Measurements from ENCODE around the gene ATG4D. TPM values are rescaled to one million over a fixed set of nuclear protein-coding genes. Genes with fewer than 3 reads are reported as not detected.
"Not testable (repeated sequence)": the region's sequence is repeated elsewhere in the genome, so short reads cannot be mapped to it uniquely, and the experiment has no call there.

Gene ATG4D
- total RNA-seq, 3 donors from 2014 or later = 63.0 to 119 (median 93.5) TPM

GRCh38 chr19:10521461-10522171 is 22.1 kb upstream of the ATG4D start:
- Histone ChIP-seq H3K4me1 (ENCODE audit: low read depth) (peaks cover 20% of the 10 kb centered on the region), H3K4me3 (no peak overlapping the region), H3K9me3 (no peaks in the 10 kb centered on the region), H3K36me3 (ENCODE audit: low read depth) (no peaks in the 10 kb centered on the region)
- intact Hi-C loops (cut with DNase I, micrococcal nuclease) = no loop called here
- no peak for ATAC-seq
- no peak for DNase-seq
- no peak for TF ChIP-seq CTCF (IDR thresholded peaks at IDR 0.05)

- ATAC-seq (no peak), DNase-seq (no peak)
- intact Hi-C loops (cut with DNase I, micrococcal nuclease) = no loop called here
- Histone ChIP-seq H3K4me3 (no peak overlapping the region), H3K9me3 (no peaks in the 10 kb centered on the region), H3K36me3 (ENCODE audit: low read depth) (no peaks in the 10 kb centered on the region), H3K4me1 (ENCODE audit: low read depth) (peaks cover 7% of the 10 kb centered on the region)
- no peak for TF ChIP-seq CTCF (IDR thresholded peaks at IDR 0.05)
Observed at GRCh38 chr19:10523135-10523636, 20.5 kb upstream of the ATG4D start.

DNA sequence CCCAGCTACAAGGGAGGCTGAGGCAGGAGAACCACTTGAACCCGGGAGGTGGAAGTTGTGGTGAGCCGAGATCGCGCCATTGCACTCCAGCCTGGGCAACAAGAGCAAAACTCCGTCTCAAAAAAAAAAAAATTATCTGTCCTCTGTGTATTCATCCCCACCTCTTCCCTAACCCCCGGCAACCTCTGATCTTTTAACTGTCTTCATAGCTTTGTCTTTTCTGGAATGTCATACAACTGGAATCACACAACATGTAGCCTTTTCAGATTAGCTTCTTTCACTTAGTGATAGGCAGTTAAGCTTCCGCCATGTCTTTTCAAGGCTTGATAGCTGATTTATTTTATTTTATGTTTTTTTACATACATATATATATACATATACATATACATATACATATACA is 18.1 kb upstream of the ATG4D start:
- ATAC-seq (no peak), DNase-seq (no peak)
- Histone ChIP-seq H3K4me1 (ENCODE audit: low read depth) (no peaks in the 10 kb centered on the region), H3K4me3 (no peak overlapping the region), H3K9me3 (no peaks in the 10 kb centered on the region), H3K36me3 (ENCODE audit: low read depth) (no peaks in the 10 kb centered on the region)
- intact Hi-C loops (cut with DNase I, micrococcal nuclease) = no loop called here
- no peak for TF ChIP-seq CTCF (IDR thresholded peaks at IDR 0.05)

DNA sequence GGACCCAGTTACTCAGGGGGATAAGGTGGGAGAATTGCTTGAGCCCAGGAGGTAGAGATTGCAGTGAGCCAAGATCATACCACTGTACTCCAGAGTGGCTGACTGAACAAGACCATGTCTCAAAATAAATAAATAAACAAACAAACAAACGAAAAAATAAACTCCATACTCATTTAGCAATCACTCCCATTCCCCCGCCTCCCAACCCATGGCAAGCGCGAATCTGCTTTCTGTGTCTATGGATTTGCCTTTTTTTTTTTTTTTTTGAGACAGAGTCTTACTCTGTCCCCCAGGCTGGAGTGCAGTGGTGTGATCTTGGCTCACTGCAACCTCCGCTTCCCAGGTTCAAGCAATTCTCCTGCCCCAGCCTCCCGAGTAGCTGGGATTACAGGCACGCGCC is 16.8 kb upstream of the ATG4D start:
- H3K4me3 ChIP-seq; H3K36me3 ChIP-seq (ENCODE audit: low read depth); ATAC-seq; H3K9me3 ChIP-seq; DNase-seq; intact Hi-C loops (cut with DNase I, micrococcal nuclease); H3K4me1 ChIP-seq (ENCODE audit: low read depth): not testable (repeated sequence)

- no peak for ATAC-seq
Observed at GRCh38 chr19:10532457-10532856, 11.2 kb upstream of the ATG4D start.

More at GRCh38 chr19:10532457-10532856, 11.2 kb upstream of the ATG4D start:
- intact Hi-C loops (cut with DNase I, micrococcal nuclease) = no loop called here
- no peak for TF ChIP-seq CTCF (IDR thresholded peaks at IDR 0.05)
- no peaks in the 10 kb centered on the region for H3K4me1 ChIP-seq (ENCODE audit: low read depth)
- H3K36me3 ChIP-seq (ENCODE audit: low read depth) = no peaks in the 10 kb centered on the region
- H3K4me3 ChIP-seq = no peak overlapping the region
- no peaks in the 10 kb centered on the region for H3K9me3 ChIP-seq
- DNase-seq = no peak

Measured in mucosa of descending colon (tissue), 3 donors.